ENCODE results near the gene PHF12. TPM values are rescaled to one million over a fixed set of nuclear protein-coding genes. Genes with fewer than 3 reads are reported as not detected.

PHF12 gene
- total and polyA plus RNA-seq, 10 of the 15 experiments (the other 5 are each of a cell fraction or from before 2014, with no cell fraction given): 1.3 to 43.9 (median 19.2) TPM

- BruUV-seq (replicated peaks): no TSS peak
Observed at GRCh38 chr17:28897769-28898526, 53.4 kb downstream of the PHF12 start.

More at GRCh38 chr17:28897769-28898526, 53.4 kb downstream of the PHF12 start:
- no peak; the same call in 1 of the 3 replicates for ATAC-seq
- Histone ChIP-seq H3K27me3 (replicated peaks in 1 of 2; ENCODE audit: control insufficient read depth in 2 of 2, insufficient read depth in 2 of 2, low read length in 1 of 2) (no peaks in the 10 kb centered on the region), H3K27ac (ENCODE audit: control insufficient read depth, insufficient read depth) (peak overlapping the region; percentile 72), H2AFZ (ENCODE audit: control insufficient read depth, low read depth, low read length) (peak overlapping the region; percentile 76), H3K4me1 (ENCODE audit: control insufficient read depth, insufficient read depth, low read length) (peaks cover 31% of the 10 kb centered on the region), H3K9me3 (replicated peaks; ENCODE audit: control insufficient read depth, insufficient read depth, low read length) (no peaks in the 10 kb centered on the region), H3K4me3 (peak overlapping the region; percentile 92), H3K4me2 (ENCODE audit: control insufficient read depth, insufficient read depth) (peak overlapping the region; percentile 92), H3K36me3 (ENCODE audit: control insufficient read depth in 2 of 2, insufficient read depth in 2 of 2, low read length in 1 of 2) (no peaks in the 10 kb centered on the region), H4K20me1 (ENCODE audit: control insufficient read depth, insufficient read depth) (no peaks in the 10 kb centered on the region), H3K79me2 (ENCODE audit: control insufficient read depth, insufficient read depth, low read length) (peaks cover 23% of the 10 kb centered on the region), H3K9ac (ENCODE audit: control insufficient read depth, insufficient read depth, low read length) (peak overlapping the region; percentile 72)
- CTCF ChIA-PET: interaction anchor here (0.6 to 17.3 kb wide), 9 partner anchors 10 to 390 kb away, joined by 3 to 175 read pairs (median 5); partner anchors contain the start of genes FAM222B, NEK8 and TLCD1
- intact Hi-C loops (cut with micrococcal nuclease; ENCODE audit: unreplicated experiment): no loop called here
- FAIRE-seq: no peak
- no peak for DNase-seq (ENCODE audit: low read depth, low spot score)
- in situ Hi-C loops (cut with MboI): loop anchor here (25.0 kb wide), 1 partner anchor 1411 kb away; no protein-coding TSS in a partner anchor
- SMC1A ChIA-PET (ENCODE audit: uncharacterized antibody, unreplicated experiment): interaction anchor here (0.9 to 5.8 kb wide), 12 partner anchors 10 to 178 kb away, joined by 3 to 35 read pairs (median 4); partner anchors contain the start of genes FAM222B, NEK8, RPL23A and TLCD1
- RAD21 ChIA-PET (ENCODE audit: unreplicated experiment): interaction anchor here (0.6 to 5.9 kb wide), 12 partner anchors 10 to 331 kb away, joined by 3 to 28 read pairs (median 8); partner anchors contain the start of gene FAM222B
- POLR2A ChIA-PET: interaction anchor here (0.5 to 3.0 kb wide), 20 partner anchors 10 to 859 kb away, joined by 3 to 20 read pairs (median 5); partner anchors contain the start of genes ERAL1, FAM222B, NEK8 and PHF12
- 0 out of 2 replicates have a peak, but pooled peaks have one; percentile 49 for TF ChIP-seq ZNF207 (IDR thresholded peaks at IDR 0.05; ENCODE audit: borderline replicate concordance)
- peak; percentile 80; the same call in 1 of the 2 replicates for TF ChIP-seq GATAD2B (conservative IDR thresholded peaks at IDR 0.05; ENCODE audit: low read depth)
- TF ChIP-seq DPF2 (IDR thresholded peaks at IDR 0.05): peak; percentile 29; the same call in 1 of the 2 replicates
- TF ChIP-seq RFX5 (IDR thresholded peaks at IDR 0.05; ENCODE audit: low read depth, low read length): no peak
- peak; percentile 35 for TF ChIP-seq MEF2B (IDR thresholded peaks at IDR 0.05; ENCODE audit: partially characterized antibody, poor library complexity, severe bottlenecking)
- peak; percentile 37; the same call in 1 of the 2 replicates for TF ChIP-seq SMAD5 (IDR thresholded peaks at IDR 0.05; ENCODE audit: low read depth)
- no peak for TF ChIP-seq FOXM1 (IDR thresholded peaks at IDR 0.05; ENCODE audit: low read depth, low read length)
- TF ChIP-seq CBX5 (IDR thresholded peaks at IDR 0.05; ENCODE audit: low read depth): no peak
- TF ChIP-seq RB1 (IDR thresholded peaks at IDR 0.05; ENCODE audit: borderline replicate concordance): 0 out of 2 replicates have a peak, but pooled peaks have one; percentile 5
- 13% methylated on average over 23 of the region's 23 CpGs for WGBS (ENCODE audit: insufficient coverage, insufficient replicate concordance, low lambda C conversion rate, missing lambda C conversion rate)

Measured in GM12878 (cell line).